HepG2 (cell line): ENCODE measurements around the gene SSH3. TPM values are rescaled to one million over a fixed set of nuclear protein-coding genes. Genes with fewer than 3 reads are reported as not detected.

Experiments used
- BRF2 ChIP-seq: sonication (generic); formaldehyde crosslinking; IDR thresholded peaks from 2 replicates; pipeline ENCODE4 v1.8.1; 2022; ENCODE audit warnings: mild to moderate bottlenecking, missing genetic modification reagents
- GMEB1 ChIP-seq: sonication (generic); formaldehyde crosslinking; IDR thresholded peaks from 2 replicates; pipeline ENCODE4 v1.5.1; 2020; ENCODE audit warnings: missing genetic modification reagents, mild to moderate bottlenecking, borderline replicate concordance
- HDAC6 ChIP-seq: fragments of 200-600 bp; sonication (generic); IDR thresholded peaks from 2 replicates; pipeline ENCODE4 v1.7.0; 2017; ENCODE audit warnings: mild to moderate bottlenecking, antibody characterized with exemption, low read length, low read depth
- KLF11 ChIP-seq: IDR thresholded peaks from 2 replicates; pipeline ENCODE4 v1.6.1; 2016; ENCODE audit warnings: missing compliant biosample characterization
- MAFK ChIP-seq, 2 experiments: IDR thresholded peaks in 1 of 2; conservative IDR thresholded peaks in 1 of 2; 2 replicates each; pipeline ENCODE4 v1.6.1; 2011; ENCODE audit warnings: improper control_type of control experiment in 2 of 2, low read length in 2 of 2
- MXD4 ChIP-seq: IDR thresholded peaks from 2 replicates; pipeline ENCODE4 v1.6.1; 2016; ENCODE audit warnings: mild to moderate bottlenecking, missing biosample characterization, missing genetic modification reagents
- RARA ChIP-seq: IDR thresholded peaks from 2 replicates; pipeline ENCODE4 v1.6.1; 2016; ENCODE audit warnings: missing genetic modification reagents, missing compliant biosample characterization
- SALL2 ChIP-seq: sonication (generic); formaldehyde crosslinking; IDR thresholded peaks from 2 replicates; pipeline ENCODE4 v1.8.1; 2023; ENCODE audit warnings: mild to moderate bottlenecking, missing genetic modification reagents, inconsistent platforms
- SOX13 ChIP-seq, 3 experiments: fragments of 450-650 bp in 1 of 3; sonication (generic) in 1 of 3; formaldehyde crosslinking in 1 of 3; IDR thresholded peaks in 2 of 3; conservative IDR thresholded peaks in 1 of 3; 2 replicates each; pipeline versions ENCODE4 v1.5.0 to v1.6.1; 2016 to 2020; ENCODE audit warnings: antibody characterized with exemption in 1 of 3, mild to moderate bottlenecking in 1 of 3, missing compliant biosample characterization in 1 of 3, missing genetic modification reagents in 1 of 3, moderate library complexity in 1 of 3
- SRSF4 ChIP-seq: fragments of 200-400 bp; formaldehyde crosslinking; IDR thresholded peaks from one replicate; pipeline ENCODE4 v1.6.1; 2018; ENCODE audit warnings: mild to moderate bottlenecking, low read depth, low read length, moderate library complexity; ENCODE audit not compliant: poor library complexity, severe bottlenecking
- SSRP1 ChIP-seq: IDR thresholded peaks from 2 replicates; pipeline ENCODE4 v1.6.1; 2016; ENCODE audit warnings: control low read depth
- THAP11 ChIP-seq: IDR thresholded peaks from 2 replicates; pipeline ENCODE4 v1.6.1; 2016; ENCODE audit warnings: missing biosample characterization, missing genetic modification reagents
- THYN1 ChIP-seq: sonication (generic); formaldehyde crosslinking; IDR thresholded peaks from 2 replicates; pipeline ENCODE4 v1.8.1; 2023; ENCODE audit warnings: low read depth, mild to moderate bottlenecking, moderate library complexity, missing genetic modification reagents, borderline replicate concordance
- UBTF ChIP-seq: sonication (generic); formaldehyde crosslinking; IDR thresholded peaks from 2 replicates; pipeline ENCODE4 v1.4.0; 2020; ENCODE audit warnings: mild to moderate bottlenecking, missing genetic modification reagents
- ZNF17 ChIP-seq: sonication (generic); formaldehyde crosslinking; IDR thresholded peaks from 2 replicates; pipeline ENCODE4 v1.5.0; 2020; ENCODE audit warnings: mild to moderate bottlenecking, missing genetic modification reagents
- ZNF441 ChIP-seq: sonication (generic); formaldehyde crosslinking; IDR thresholded peaks from 2 replicates; pipeline ENCODE4 v1.7.0; 2021; ENCODE audit warnings: missing genetic modification reagents, borderline replicate concordance
- ZNF691 ChIP-seq: sonication (generic); formaldehyde crosslinking; IDR thresholded peaks from 2 replicates; pipeline ENCODE4 v1.4.0; 2020; ENCODE audit warnings: missing genetic modification reagents, low read depth, mild to moderate bottlenecking, borderline replicate concordance
- ZNF737 ChIP-seq: sonication (generic); formaldehyde crosslinking; IDR thresholded peaks from 2 replicates; pipeline ENCODE4 v1.5.0; 2020; ENCODE audit warnings: missing genetic modification reagents, mild to moderate bottlenecking, borderline replicate concordance
- ZSCAN9 ChIP-seq: IDR thresholded peaks from 2 replicates; pipeline ENCODE4 v1.6.1; 2016; ENCODE audit warnings: borderline replicate concordance
- polyA plus RNA-seq, 8 experiments: library from polyadenylated mRNA; depleted of rRNA in 3 of 8; stranded (reverse) in 7 of 8; unstranded in 1 of 8; fragments of >200 nt; fragmentation: Illumina TruSeq in 4 of 8; extraction: Trizol in 4 of 8; gene quantifications; 2 replicates each; pipeline versions ENCODE4 v1.2.1 to v1.2.3, GENCODE V29; 2011 to 2016; ENCODE audit warnings: low read depth in 4 of 8, missing spikeins in 1 of 8, mixed read lengths in 1 of 8; ENCODE audit not compliant: insufficient read depth in 1 of 8
- total RNA-seq, 5 experiments: library from RNA; depleted of rRNA; stranded (reverse); fragments of >200 nt; fragmentation: Illumina TruSeq; extraction: Trizol; gene quantifications; 2 replicates each; pipeline ENCODE4 v1.2.3, GENCODE V29; 2016; ENCODE audit warnings: low read depth in 1 of 5
- TF ChIP-seq, protein P1 (sequence below): IDR thresholded peaks from 2 replicates; pipeline ENCODE4 v1.6.1; 2016; ENCODE audit warnings: missing compliant biosample characterization, missing genetic modification reagents, borderline replicate concordance

SSH3 gene
- total and polyA plus RNA-seq, 2 of the 13 experiments (the other 11 are each of a cell fraction or from before 2014, with no cell fraction given) = 12.4 to 18.8 TPM

GRCh38 chr11:67265633-67266448, 37.5 kb upstream of the SSH3 start (continued):
- TF ChIP-seq ZNF691 (CRISPR knock-in tag) (peak; percentile 20; the same call in 1 of the 2 replicates), ZNF737 (CRISPR knock-in tag) (no peak), SOX13 (IDR thresholded peaks at IDR 0.05) (no peak), SOX13 (CRISPR knock-in tag; conservative IDR thresholded peaks at IDR 0.05 in 1 of 2, IDR thresholded peaks at IDR 0.05 in 1 of 2) (no peak), ZNF17 (no peak), ZSCAN9 (CRISPR knock-in tag) (no peak), ZNF441 (no peak), BRF2 (no peak), HDAC6 (no peak), SALL2 (CRISPR knock-in tag) (0 out of 2 replicates have a peak, but pooled peaks have one; percentile 44), KLF11 (CRISPR knock-in tag) (no peak), THAP11 (CRISPR knock-in tag) (peak; percentile 77), RARA (CRISPR knock-in tag) (peak; percentile 68), UBTF (CRISPR knock-in tag) (peak; percentile 77), MAFK (conservative IDR thresholded peaks at IDR 0.05 in 1 of 2, IDR thresholded peaks at IDR 0.05 in 1 of 2; ENCODE audit: low read length in 2 of 2) (no peak), SSRP1 (CRISPR knock-in tag) (no peak), THYN1 (CRISPR knock-in tag) (no peak), GMEB1 (CRISPR knock-in tag) (0 out of 2 replicates have a peak, but pooled peaks have one; percentile 49), SRSF4 (no peak), MXD4 (no peak)
- TF ChIP-seq, protein P1, sequence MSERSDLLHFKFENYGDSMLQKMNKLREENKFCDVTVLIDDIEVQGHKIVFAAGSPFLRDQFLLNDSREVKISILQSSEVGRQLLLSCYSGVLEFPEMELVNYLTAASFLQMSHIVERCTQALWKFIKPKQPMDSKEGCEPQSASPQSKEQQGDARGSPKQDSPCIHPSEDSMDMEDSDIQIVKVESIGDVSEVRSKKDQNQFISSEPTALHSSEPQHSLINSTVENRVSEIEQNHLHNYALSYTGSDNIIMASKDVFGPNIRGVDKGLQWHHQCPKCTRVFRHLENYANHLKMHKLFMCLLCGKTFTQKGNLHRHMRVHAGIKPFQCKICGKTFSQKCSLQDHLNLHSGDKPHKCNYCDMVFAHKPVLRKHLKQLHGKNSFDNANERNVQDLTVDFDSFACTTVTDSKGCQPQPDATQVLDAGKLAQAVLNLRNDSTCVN (CRISPR knock-in tag) = 0 out of 2 replicates have a peak, but pooled peaks have one; percentile 6
